KMS-11 (cell line): ENCODE results near the gene RNF144A.
A peak's percentile ranks its signal among the peaks of the same experiment; 100 is the strongest.

Experiments
- H2AFZ ChIP-seq: fragments of 200-600 bp; sonication (generic); 2 replicates; pipeline ENCODE4 v1.6.1; 2016; ENCODE audit warnings: antibody characterized with exemption, mixed run types, low read depth
- H3K27ac ChIP-seq: fragments of 200-600 bp; sonication (generic); 2 replicates; pipeline ENCODE4 v1.6.1; 2016; ENCODE audit warnings: mild to moderate bottlenecking, mixed run types
- H3K27me3 ChIP-seq: fragments of 200-600 bp; sonication (generic); 2 replicates; pipeline ENCODE4 v1.6.1; 2017; ENCODE audit warnings: mild to moderate bottlenecking, low read depth, mixed run types, moderate library complexity; ENCODE audit not compliant: insufficient read depth
- H3K36me3 ChIP-seq: fragments of 200-600 bp; sonication (generic); 2 replicates; pipeline ENCODE4 v1.6.1; 2017; ENCODE audit warnings: mild to moderate bottlenecking, mixed run types; ENCODE audit not compliant: insufficient read depth
- H3K4me1 ChIP-seq: fragments of 200-600 bp; sonication (generic); 2 replicates; pipeline ENCODE4 v1.6.1; 2016; ENCODE audit warnings: mild to moderate bottlenecking, low read depth, mixed run types; ENCODE audit not compliant: poor library complexity, severe bottlenecking
- H3K4me2 ChIP-seq: fragments of 200-600 bp; sonication (generic); 2 replicates; pipeline ENCODE4 v1.7.0; 2016; ENCODE audit warnings: mild to moderate bottlenecking, mixed run types
- H3K4me3 ChIP-seq: fragments of 200-600 bp; sonication (generic); IDR thresholded peaks from 2 replicates; pipeline ENCODE4 v1.6.1; 2017; ENCODE audit warnings: low read depth, low read length, mixed read lengths; ENCODE audit not compliant: insufficient read depth
- H3K79me2 ChIP-seq: fragments of 200-600 bp; sonication (generic); 2 replicates; pipeline ENCODE4 v1.6.1; 2016; ENCODE audit warnings: low read depth, mixed run types; ENCODE audit not compliant: insufficient read depth
- H3K9ac ChIP-seq: fragments of 200-600 bp; sonication (generic); 2 replicates; pipeline ENCODE4 v1.6.1; 2016; ENCODE audit warnings: mild to moderate bottlenecking, mixed run types
- H4K20me1 ChIP-seq: fragments of 200-600 bp; sonication (generic); 2 replicates; pipeline ENCODE4 v1.6.1; 2016; ENCODE audit warnings: mild to moderate bottlenecking, mixed run types; ENCODE audit not compliant: insufficient read depth
- TF ChIP-seq, protein P1 (sequence below): fragments of 200-600 bp; sonication (generic); conservative IDR thresholded peaks from 2 replicates; pipeline ENCODE4 v1.6.1; 2017; ENCODE audit warnings: low read depth, mild to moderate bottlenecking, antibody characterized with exemption, low read length, moderate library complexity, mixed read lengths

The RNF144A gene

DNA sequence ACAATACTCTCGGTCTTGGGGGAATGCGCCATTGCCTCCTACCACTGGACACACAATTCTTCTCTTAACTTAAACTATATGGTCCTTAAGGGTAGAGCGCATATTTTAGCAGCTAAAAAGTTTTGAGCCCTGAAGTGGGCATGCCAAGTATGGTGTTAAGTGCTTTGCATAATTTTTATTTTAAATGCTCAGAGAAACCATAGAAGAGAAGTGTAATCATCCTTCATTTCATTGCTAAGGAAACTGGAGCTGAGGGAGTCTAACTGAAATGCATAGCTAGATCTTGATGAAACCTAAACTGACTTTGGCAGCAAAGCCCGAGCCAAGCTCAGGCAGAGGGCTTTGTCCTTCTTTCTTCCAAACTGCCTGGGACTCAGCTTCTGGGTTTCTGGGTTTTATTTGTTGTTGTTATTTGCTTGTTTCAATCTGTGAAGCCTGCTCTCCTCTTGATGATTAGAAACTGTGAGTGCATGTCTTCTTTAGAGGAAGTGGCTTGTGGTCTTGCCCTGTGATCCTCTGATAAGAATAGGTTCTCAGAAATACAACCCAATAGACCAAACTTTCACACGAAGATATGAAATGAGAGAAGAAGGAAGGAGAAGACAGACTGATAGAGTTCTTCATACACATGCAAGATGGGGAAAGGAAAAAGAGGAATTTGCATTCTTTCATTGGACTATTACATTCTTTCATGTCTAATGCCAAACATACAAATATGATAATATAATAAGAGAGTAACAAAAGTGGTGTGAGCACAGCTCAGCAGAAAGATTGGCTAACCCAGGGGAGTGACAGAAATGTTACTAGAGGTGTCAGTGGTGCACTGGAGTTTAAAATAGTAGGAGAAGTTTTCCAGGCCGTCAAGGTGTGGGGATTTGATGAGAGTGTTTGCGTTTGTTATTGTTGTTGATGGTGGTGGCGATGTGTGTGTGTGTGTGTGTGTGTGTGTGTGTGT, 7.5 kb upstream of the RNF144A start:
- Histone ChIP-seq H3K4me1 (peaks cover 28% of the 10 kb centered on the region), H3K4me2 (peak overlapping the region; percentile 64; the same call in 1 of the 2 replicates), H3K27ac (no peak overlapping the region), H3K27me3 (no peaks in the 10 kb centered on the region), H3K79me2 (no peaks in the 10 kb centered on the region), H2AFZ (no peak overlapping the region), H3K4me3 (no peak overlapping the region), H3K36me3 (no peaks in the 10 kb centered on the region), H4K20me1 (no peaks in the 10 kb centered on the region), H3K9ac (no peak overlapping the region)
- TF ChIP-seq, protein P1, sequence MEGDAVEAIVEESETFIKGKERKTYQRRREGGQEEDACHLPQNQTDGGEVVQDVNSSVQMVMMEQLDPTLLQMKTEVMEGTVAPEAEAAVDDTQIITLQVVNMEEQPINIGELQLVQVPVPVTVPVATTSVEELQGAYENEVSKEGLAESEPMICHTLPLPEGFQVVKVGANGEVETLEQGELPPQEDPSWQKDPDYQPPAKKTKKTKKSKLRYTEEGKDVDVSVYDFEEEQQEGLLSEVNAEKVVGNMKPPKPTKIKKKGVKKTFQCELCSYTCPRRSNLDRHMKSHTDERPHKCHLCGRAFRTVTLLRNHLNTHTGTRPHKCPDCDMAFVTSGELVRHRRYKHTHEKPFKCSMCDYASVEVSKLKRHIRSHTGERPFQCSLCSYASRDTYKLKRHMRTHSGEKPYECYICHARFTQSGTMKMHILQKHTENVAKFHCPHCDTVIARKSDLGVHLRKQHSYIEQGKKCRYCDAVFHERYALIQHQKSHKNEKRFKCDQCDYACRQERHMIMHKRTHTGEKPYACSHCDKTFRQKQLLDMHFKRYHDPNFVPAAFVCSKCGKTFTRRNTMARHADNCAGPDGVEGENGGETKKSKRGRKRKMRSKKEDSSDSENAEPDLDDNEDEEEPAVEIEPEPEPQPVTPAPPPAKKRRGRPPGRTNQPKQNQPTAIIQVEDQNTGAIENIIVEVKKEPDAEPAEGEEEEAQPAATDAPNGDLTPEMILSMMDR = no peak

DNA sequence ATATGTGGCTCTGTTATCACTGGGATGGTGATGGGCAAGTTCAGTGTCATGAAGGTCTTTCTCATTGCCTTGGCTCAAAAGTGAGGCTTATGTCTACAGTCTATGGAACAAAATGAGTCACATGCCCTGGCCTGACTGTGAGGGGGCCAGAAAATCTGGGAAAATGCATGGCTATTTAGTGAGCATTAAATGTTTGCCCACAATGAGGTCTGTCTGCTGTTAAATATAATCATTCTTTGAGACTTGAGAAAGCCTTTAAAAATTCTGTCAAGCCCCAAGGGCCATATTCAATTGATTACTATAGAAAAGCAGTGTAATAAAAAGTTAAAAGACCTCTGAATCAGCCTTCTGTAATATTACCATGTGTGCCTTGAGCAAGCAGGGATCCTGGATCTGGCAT, 5.5 kb upstream of the RNF144A start:
- no peak overlapping the region for H3K4me3 ChIP-seq
- no peak overlapping the region for H3K4me2 ChIP-seq
- no peaks in the 10 kb centered on the region for H4K20me1 ChIP-seq
- H3K79me2 ChIP-seq = no peaks in the 10 kb centered on the region
- H3K4me1 ChIP-seq = peaks cover 28% of the 10 kb centered on the region
- H3K36me3 ChIP-seq = no peaks in the 10 kb centered on the region
- H2AFZ ChIP-seq = no peak overlapping the region
- no peaks in the 10 kb centered on the region for H3K27me3 ChIP-seq
- no peak overlapping the region for H3K9ac ChIP-seq
- H3K27ac ChIP-seq = no peak overlapping the region
- TF ChIP-seq, protein P1 = no peak

DNA sequence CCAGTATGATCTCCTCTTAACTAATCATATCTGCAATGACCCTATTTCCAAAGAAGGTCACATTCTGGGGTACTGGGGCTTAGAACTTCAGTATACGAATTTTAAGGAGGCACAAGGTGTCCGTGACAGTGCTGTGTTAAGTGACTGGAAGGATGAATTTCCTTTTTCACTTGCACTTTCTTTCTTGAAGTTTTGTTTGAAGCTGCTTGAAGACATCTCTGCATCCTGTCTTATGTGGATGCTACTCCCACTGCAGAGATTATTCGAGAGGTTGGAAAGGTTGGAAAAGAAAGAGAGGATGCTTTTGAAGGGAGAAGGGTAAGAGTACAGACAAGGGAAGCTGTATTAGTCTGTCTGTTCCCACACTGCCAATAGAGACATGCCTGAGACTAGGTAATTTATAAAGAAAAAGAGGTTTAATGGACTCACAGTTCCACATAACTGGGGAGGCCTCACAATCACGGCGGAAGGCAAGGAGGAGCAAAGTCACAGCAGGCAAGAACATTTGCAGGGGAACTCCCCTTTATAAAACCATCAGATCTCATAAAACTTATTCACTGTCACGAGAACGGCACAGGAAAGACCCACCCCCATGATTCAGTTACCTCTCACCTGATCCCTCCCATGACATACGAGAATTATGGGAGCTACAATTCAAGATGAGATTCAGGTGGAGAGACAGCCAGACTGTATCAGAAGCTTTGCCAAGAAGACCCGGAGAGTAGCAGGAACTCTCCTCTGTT, 3.6 kb upstream of the RNF144A start:
- Histone ChIP-seq H3K4me3 (no peak overlapping the region), H4K20me1 (no peaks in the 10 kb centered on the region), H3K36me3 (no peaks in the 10 kb centered on the region), H3K27ac (no peak overlapping the region), H2AFZ (no peak overlapping the region), H3K9ac (no peak overlapping the region), H3K27me3 (no peaks in the 10 kb centered on the region), H3K79me2 (no peaks in the 10 kb centered on the region), H3K4me2 (no peak overlapping the region), H3K4me1 (peaks cover 26% of the 10 kb centered on the region)
- TF ChIP-seq, protein P1 = no peak

DNA sequence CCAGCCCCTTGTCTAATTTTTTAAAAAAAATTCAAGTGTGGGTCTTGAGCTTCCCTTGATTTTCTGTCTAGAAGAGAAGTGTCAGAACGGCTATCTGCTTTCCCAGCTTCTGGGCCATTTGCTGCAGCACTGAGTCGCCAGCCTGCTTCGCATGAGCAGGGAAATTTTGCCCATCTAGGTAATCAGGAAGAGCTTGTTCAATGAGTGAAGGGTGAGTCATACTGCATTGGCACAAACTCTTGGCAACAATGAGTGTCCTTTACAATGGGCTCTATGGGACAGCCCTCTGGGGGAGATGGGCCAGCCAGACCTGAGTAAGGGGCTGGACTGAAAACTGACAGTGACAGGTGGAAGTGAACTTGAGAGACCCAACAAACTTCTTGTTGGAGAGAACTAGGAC, 2.4 kb upstream of the RNF144A start:
- H3K4me3 ChIP-seq = no peak overlapping the region
- TF ChIP-seq, protein P1 = no peak
- no peaks in the 10 kb centered on the region for H3K27me3 ChIP-seq
- no peak overlapping the region for H2AFZ ChIP-seq
- no peaks in the 10 kb centered on the region for H3K79me2 ChIP-seq
- peaks cover 14% of the 10 kb centered on the region for H3K4me1 ChIP-seq
- H3K36me3 ChIP-seq = no peaks in the 10 kb centered on the region
- no peak overlapping the region for H3K9ac ChIP-seq
- H3K4me2 ChIP-seq = no peak overlapping the region
- no peak overlapping the region for H3K27ac ChIP-seq
- no peaks in the 10 kb centered on the region for H4K20me1 ChIP-seq
